Fibroblast of lung (primary cell): Measurements from ENCODE around the gene TBP. TPM values are rescaled to one million over a fixed set of nuclear protein-coding genes. Genes with fewer than 3 reads are reported as not detected.
A peak's percentile ranks its signal among the peaks of the same experiment; 100 is the strongest.

Experiments used
- DNase-seq, 2 donors: peaks; one replicate each; pipeline versions ENCODE4 v3.0.0 to v3.0.0-alpha.2; 2010; ENCODE audit warnings: low read depth in 2 of 2
- H2AFZ ChIP-seq: 2 replicates; pipeline ENCODE4 v1.5.1; 2012; ENCODE audit warnings: low read length, control low read depth, inconsistent platforms
- H3K27ac ChIP-seq: 2 replicates; pipeline ENCODE4 v1.5.1; 2011; ENCODE audit warnings: low read length, control low read depth; ENCODE audit not compliant: insufficient read depth
- H3K27me3 ChIP-seq: 2 replicates; pipeline ENCODE4 v1.5.1; 2011; ENCODE audit warnings: mild to moderate bottlenecking, low read length; ENCODE audit not compliant: control insufficient read depth, insufficient read depth
- H3K36me3 ChIP-seq: 2 replicates; pipeline ENCODE4 v1.5.1; 2011; ENCODE audit warnings: low read length; ENCODE audit not compliant: control insufficient read depth, insufficient read depth
- H3K4me1 ChIP-seq: 2 replicates; pipeline ENCODE4 v1.5.1; 2011; ENCODE audit warnings: low read length; ENCODE audit not compliant: control insufficient read depth, insufficient read depth; ENCODE audit errors: extremely low read depth
- H3K4me2 ChIP-seq: 2 replicates; pipeline ENCODE4 v1.5.1; 2011; ENCODE audit warnings: low read length, control low read depth; ENCODE audit not compliant: insufficient read depth; ENCODE audit errors: extremely low read depth
- H3K4me3 ChIP-seq, 4 experiments: fragments of 200-600 bp in 1 of 4; sonication (generic) in 1 of 4; replicated peaks in 1 of 4; 2 replicates each; pipeline ENCODE4 v1.5.1; 2011 to 2016; ENCODE audit warnings: low read length in 4 of 4, low read depth in 3 of 4, mild to moderate bottlenecking in 3 of 4, control low read depth in 2 of 4, inconsistent platforms in 1 of 4, mixed read lengths in 1 of 4; ENCODE audit not compliant: insufficient read depth in 1 of 4; ENCODE audit errors: control extremely low read depth in 1 of 4
- H3K79me2 ChIP-seq: 2 replicates; pipeline ENCODE4 v1.5.1; 2012; ENCODE audit warnings: mild to moderate bottlenecking, low read length, inconsistent platforms; ENCODE audit not compliant: control insufficient read depth, insufficient read depth
- H3K9ac ChIP-seq: 2 replicates; pipeline ENCODE4 v1.5.1; 2011; ENCODE audit warnings: mild to moderate bottlenecking, low read length, control low read depth; ENCODE audit not compliant: insufficient read depth
- H3K9me3 ChIP-seq: 2 replicates; pipeline ENCODE4 v1.5.1; 2012; ENCODE audit warnings: low read depth, low read length; ENCODE audit not compliant: control insufficient read depth, insufficient read depth
- H4K20me1 ChIP-seq: 2 replicates; pipeline ENCODE4 v1.5.1; 2011; ENCODE audit warnings: low read length; ENCODE audit not compliant: control insufficient read depth, insufficient read depth; ENCODE audit errors: extremely low read depth
- EZH2 ChIP-seq: IDR thresholded peaks from 2 replicates; pipeline ENCODE4 v1.5.1; 2012; ENCODE audit warnings: low read length, control low read depth, mild to moderate bottlenecking; ENCODE audit errors: missing control alignments
- polyA plus RNA-seq, 2 donors: library from polyadenylated mRNA; depleted of rRNA in 1 of 2; stranded (reverse) in 1 of 2; unstranded in 1 of 2; fragments of >200 nt; gene quantifications; 2 replicates each; pipeline ENCODE4 v1.2.1, GENCODE V29; 2011 to 2012; ENCODE audit warnings: missing spikeins in 1 of 2
- total RNA-seq: library from RNA; depleted of rRNA; stranded (reverse); fragments of >200 nt; gene quantifications from 2 replicates; pipeline ENCODE4 v1.2.1, GENCODE V29; 2014
- TF ChIP-seq, protein P1 (sequence below), 2 donors: IDR thresholded peaks in 1 of 2; conservative IDR thresholded peaks in 1 of 2; 1 replicate in 1 of 2; 2 replicates in 1 of 2; pipeline ENCODE4 v1.5.1; 2011 to 2012; ENCODE audit warnings: low read length in 2 of 2, control low read depth in 1 of 2, inconsistent platforms in 1 of 2, low read depth in 1 of 2, mild to moderate bottlenecking in 1 of 2

Gene TBP
- total and polyA plus RNA-seq, 2 donors (not counting 1 experiment from before 2014, with no cell fraction given): 7.8 to 14.4 TPM

DNA sequence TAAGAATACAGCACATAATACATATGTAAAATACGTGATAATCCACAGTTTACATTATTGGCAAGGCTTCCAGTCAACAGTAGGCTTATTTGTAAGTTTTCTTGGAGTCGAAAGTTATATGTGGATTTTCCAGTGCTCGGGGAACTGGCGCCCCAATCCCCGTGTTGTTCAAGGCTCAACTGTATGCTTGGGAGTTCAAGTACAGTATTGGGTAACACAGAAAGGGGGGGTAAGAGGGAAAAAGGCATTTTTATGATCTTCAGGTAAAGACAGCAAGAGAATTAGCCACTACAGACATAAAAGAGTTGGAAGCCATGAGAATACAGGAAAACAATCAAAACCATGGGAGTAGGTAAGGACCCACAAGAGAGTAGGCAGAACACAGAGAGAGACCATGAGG is 17.5 kb upstream of the TBP start:
- no peak overlapping the region for H3K4me3 ChIP-seq
- no peaks in the 10 kb centered on the region for H3K27me3 ChIP-seq
- peaks cover 9% of the 10 kb centered on the region for H3K79me2 ChIP-seq
- TF ChIP-seq, protein P1, sequence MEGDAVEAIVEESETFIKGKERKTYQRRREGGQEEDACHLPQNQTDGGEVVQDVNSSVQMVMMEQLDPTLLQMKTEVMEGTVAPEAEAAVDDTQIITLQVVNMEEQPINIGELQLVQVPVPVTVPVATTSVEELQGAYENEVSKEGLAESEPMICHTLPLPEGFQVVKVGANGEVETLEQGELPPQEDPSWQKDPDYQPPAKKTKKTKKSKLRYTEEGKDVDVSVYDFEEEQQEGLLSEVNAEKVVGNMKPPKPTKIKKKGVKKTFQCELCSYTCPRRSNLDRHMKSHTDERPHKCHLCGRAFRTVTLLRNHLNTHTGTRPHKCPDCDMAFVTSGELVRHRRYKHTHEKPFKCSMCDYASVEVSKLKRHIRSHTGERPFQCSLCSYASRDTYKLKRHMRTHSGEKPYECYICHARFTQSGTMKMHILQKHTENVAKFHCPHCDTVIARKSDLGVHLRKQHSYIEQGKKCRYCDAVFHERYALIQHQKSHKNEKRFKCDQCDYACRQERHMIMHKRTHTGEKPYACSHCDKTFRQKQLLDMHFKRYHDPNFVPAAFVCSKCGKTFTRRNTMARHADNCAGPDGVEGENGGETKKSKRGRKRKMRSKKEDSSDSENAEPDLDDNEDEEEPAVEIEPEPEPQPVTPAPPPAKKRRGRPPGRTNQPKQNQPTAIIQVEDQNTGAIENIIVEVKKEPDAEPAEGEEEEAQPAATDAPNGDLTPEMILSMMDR (conservative IDR thresholded peaks at IDR 0.05 in 1 of 2, IDR thresholded peaks at IDR 0.05 in 1 of 2; ENCODE audit: low read depth in 1 of 2, low read length in 2 of 2): no peak
- TF ChIP-seq EZH2: no peak
- H4K20me1 ChIP-seq: no peaks in the 10 kb centered on the region
- no peak overlapping the region for H2AFZ ChIP-seq
- no peaks in the 10 kb centered on the region for H3K9me3 ChIP-seq
- no peak overlapping the region for H3K9ac ChIP-seq
- peaks cover 19% of the 10 kb centered on the region for H3K36me3 ChIP-seq
- no peak for DNase-seq
- H3K4me2 ChIP-seq: no peak overlapping the region
- no peak overlapping the region for H3K27ac ChIP-seq
- H3K4me1 ChIP-seq: no peaks in the 10 kb centered on the region

DNA sequence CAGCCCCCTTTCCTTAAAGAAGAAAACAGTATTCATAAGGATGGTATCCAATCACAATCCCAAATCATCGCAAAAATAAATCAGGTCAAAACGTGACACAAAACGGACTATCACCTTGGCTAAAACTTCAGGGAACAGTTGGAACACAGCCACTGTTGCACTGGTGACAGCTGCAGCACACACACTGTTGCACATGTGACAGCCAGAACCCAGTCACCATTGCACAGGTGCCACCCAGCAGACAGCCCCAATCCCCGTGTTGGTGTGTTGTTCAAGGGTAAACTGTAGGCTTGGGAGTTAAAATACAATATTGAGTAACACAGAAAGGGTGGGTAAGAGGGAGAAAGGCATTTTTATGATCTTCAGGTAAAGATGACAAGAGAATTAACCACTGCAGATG is 16.8 kb upstream of the TBP start:
- Histone ChIP-seq H3K27ac (no peak overlapping the region), H3K4me1 (no peaks in the 10 kb centered on the region), H3K79me2 (peaks cover 9% of the 10 kb centered on the region), H3K9ac (no peak overlapping the region), H3K4me2 (no peak overlapping the region), H3K9me3 (no peaks in the 10 kb centered on the region), H3K27me3 (no peaks in the 10 kb centered on the region), H4K20me1 (no peaks in the 10 kb centered on the region), H3K36me3 (peaks cover 22% of the 10 kb centered on the region), H3K4me3 (no peak overlapping the region), H2AFZ (no peak overlapping the region)
- no peak for DNase-seq
- no peak for TF ChIP-seq EZH2
- TF ChIP-seq, protein P1 (conservative IDR thresholded peaks at IDR 0.05 in 1 of 2, IDR thresholded peaks at IDR 0.05 in 1 of 2; ENCODE audit: low read depth in 1 of 2, low read length in 2 of 2): no peak

DNA sequence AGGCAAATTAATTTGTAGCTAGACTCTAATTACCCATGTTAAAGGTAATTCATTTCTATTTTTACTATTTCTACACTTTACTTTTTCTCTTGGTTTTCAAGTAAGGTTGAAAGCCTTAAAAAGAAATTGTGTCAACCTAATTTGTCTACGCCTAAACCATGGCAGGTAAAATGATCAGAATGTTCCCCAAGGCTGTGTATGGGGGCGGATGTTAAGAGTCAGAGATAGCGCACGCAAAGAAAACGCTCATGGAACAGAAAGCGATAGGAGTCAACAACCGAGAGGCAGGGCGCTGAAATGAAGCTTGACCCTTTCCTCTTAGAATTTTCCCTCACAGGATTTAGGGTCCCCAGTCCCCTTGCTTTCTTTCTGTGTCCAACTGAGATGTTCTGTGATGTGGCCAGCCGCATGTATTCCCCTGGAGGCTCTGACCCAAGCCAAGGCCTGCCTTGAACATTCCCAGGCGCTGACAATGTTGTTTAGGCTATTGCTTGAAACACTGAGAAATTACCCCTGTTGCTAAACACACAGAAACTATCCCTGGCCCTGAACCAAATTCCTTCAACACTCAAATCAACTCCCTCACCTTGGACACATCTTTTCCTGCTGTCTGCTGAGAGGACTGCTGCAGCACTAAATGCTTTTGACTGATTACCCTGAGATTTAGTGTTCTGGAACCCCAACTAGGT is 12.0 kb upstream of the TBP start:
- no peaks in the 10 kb centered on the region for H3K27me3 ChIP-seq
- TF ChIP-seq, protein P1 (conservative IDR thresholded peaks at IDR 0.05 in 1 of 2, IDR thresholded peaks at IDR 0.05 in 1 of 2; ENCODE audit: low read depth in 1 of 2, low read length in 2 of 2): no peak
- no peak for TF ChIP-seq EZH2
- H3K9ac ChIP-seq: no peak overlapping the region
- no peaks in the 10 kb centered on the region for H3K9me3 ChIP-seq
- peaks cover 30% of the 10 kb centered on the region for H3K79me2 ChIP-seq
- H3K4me1 ChIP-seq: no peaks in the 10 kb centered on the region
- no peak overlapping the region for H3K4me3 ChIP-seq
- H3K27ac ChIP-seq: no peak overlapping the region
- DNase-seq: peak; percentile 4 to 9
- no peak overlapping the region for H2AFZ ChIP-seq
- H3K36me3 ChIP-seq: peaks cover 17% of the 10 kb centered on the region
- H4K20me1 ChIP-seq: no peaks in the 10 kb centered on the region
- H3K4me2 ChIP-seq: no peak overlapping the region
